ENCODE measurements around the gene ADAMTS9.

Gene ADAMTS9, protein sequence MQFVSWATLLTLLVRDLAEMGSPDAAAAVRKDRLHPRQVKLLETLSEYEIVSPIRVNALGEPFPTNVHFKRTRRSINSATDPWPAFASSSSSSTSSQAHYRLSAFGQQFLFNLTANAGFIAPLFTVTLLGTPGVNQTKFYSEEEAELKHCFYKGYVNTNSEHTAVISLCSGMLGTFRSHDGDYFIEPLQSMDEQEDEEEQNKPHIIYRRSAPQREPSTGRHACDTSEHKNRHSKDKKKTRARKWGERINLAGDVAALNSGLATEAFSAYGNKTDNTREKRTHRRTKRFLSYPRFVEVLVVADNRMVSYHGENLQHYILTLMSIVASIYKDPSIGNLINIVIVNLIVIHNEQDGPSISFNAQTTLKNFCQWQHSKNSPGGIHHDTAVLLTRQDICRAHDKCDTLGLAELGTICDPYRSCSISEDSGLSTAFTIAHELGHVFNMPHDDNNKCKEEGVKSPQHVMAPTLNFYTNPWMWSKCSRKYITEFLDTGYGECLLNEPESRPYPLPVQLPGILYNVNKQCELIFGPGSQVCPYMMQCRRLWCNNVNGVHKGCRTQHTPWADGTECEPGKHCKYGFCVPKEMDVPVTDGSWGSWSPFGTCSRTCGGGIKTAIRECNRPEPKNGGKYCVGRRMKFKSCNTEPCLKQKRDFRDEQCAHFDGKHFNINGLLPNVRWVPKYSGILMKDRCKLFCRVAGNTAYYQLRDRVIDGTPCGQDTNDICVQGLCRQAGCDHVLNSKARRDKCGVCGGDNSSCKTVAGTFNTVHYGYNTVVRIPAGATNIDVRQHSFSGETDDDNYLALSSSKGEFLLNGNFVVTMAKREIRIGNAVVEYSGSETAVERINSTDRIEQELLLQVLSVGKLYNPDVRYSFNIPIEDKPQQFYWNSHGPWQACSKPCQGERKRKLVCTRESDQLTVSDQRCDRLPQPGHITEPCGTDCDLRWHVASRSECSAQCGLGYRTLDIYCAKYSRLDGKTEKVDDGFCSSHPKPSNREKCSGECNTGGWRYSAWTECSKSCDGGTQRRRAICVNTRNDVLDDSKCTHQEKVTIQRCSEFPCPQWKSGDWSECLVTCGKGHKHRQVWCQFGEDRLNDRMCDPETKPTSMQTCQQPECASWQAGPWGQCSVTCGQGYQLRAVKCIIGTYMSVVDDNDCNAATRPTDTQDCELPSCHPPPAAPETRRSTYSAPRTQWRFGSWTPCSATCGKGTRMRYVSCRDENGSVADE (N-terminal part only)

GRCh38 chr3:64687781-64688604 lies at the start of gene ADAMTS9:
ADAMTS9 (minus strand) TSS chr3:64688000; CDS start chr3:64687657, 343 bp downstream.
- peak; percentile 31 for DNase-seq

DNA sequence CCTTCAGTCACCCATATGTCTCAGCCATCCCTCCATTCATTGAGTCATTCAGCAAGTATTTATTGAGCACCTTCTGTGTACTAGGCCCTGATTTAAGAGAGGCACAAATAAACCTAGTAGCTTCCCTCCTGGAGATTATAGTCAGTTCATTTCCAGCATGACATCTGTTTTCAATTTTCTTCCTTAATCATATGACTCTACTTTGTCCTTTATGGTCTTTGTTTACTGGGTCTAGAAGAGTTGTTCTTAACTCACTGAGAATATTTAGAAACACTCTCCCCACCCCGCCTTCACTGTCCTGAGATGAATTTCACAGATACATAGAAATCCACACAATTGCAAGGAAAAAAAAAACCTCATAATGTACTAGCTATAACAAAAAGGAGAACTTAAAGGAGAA lies 44.8 kb upstream of the ADAMTS9 start:
- no peak for DNase-seq

GRCh38 chr3:64730681-64731080 lies 42.9 kb upstream of the ADAMTS9 start:
- no peak for DNase-seq

GRCh38 chr3:64728994-64729393 lies 41.2 kb upstream of the ADAMTS9 start:
- DNase-seq: no peak

GRCh38 chr3:64728428-64728827 lies 40.6 kb upstream of the ADAMTS9 start:
- DNase-seq: no peak

DNA sequence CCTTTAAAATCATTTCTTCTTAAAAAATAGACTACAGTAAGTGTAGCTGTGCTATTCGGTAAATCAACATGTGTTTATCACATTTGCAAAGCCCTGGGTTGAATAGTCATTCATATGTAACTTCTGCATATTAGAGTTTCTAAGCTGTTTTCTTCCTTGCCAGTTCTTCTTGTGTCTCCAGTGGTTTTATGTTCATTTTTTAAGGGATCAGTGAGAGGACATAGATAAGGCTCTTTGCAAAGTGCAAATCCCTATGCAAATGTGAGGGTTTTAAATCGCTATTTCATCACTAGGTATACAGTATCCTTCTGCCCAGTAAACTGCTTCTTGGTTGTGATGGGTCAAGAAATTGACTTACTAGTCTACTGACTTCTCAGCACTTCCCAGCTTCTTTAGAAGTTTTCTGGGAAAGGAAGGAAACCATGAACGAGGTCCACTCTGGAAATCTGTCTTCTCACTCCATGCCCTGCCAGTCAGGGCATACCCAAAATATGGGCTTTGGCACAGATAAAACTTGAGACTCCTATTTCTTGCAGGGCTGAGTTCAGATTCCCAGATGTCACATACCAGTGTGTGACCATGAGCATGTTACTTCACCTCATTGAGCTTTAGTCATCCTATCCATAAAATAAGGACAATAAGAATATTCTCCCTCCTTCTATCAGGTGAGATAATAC lies 38.8 kb upstream of the ADAMTS9 start:
- no peak for DNase-seq

GRCh38 chr3:64718976-64719375 lies 31.2 kb upstream of the ADAMTS9 start:
- no peak for DNase-seq

DNA sequence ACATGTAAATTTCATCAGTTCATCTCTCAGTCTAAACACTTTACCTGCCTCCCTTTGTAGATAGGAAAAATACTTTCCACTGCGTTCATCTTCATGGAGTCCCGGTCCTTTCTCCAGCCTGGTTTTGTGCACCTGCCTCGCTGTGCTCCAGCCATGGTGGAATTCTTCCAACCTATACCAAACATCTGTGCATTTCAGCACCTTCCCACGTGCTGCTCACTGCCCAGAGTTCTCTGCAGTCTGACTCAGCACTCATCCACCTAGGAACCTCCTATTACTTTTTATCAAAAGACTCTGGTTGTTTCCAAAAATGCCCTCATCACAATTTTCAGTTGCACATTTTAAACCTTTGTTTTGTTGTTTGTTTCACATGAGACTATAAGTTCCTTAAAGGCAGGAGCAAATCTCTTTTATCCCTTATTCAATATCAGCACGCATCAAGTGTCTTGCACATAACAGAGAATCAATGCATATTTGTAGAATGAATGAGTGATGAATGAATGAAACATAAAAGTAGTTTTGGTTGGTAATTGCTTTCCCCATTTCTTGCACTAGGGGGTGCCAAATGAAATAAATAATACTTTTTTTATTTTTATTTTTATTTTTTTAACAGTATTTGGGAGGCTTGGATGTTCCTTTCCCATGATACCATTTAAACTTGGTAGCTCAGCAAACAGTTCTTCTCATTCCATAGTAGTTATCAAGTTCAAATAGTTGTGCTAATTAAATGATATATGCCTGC lies 30.2 kb upstream of the ADAMTS9 start:
- DNase-seq: no peak

DNA sequence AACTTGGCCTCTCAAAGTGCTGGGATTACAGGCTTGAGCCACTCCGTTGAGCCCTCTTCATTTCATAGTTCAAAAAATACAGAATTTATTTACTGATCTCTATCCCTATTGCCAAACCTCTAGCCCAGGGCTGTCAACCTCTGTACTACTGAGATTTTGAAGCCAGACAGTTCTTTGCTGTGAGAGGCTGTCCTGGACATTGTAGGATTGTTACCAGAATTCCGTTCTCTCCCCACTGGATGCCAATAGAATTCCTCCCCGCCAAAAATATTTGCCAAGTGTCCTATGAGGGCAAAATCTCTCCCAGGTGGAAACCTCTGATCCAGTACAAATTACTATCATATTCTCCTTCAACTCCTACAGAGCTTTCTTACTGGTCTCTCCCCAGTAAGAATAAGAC lies 29.6 kb upstream of the ADAMTS9 start:
- DNase-seq: no peak

DNA sequence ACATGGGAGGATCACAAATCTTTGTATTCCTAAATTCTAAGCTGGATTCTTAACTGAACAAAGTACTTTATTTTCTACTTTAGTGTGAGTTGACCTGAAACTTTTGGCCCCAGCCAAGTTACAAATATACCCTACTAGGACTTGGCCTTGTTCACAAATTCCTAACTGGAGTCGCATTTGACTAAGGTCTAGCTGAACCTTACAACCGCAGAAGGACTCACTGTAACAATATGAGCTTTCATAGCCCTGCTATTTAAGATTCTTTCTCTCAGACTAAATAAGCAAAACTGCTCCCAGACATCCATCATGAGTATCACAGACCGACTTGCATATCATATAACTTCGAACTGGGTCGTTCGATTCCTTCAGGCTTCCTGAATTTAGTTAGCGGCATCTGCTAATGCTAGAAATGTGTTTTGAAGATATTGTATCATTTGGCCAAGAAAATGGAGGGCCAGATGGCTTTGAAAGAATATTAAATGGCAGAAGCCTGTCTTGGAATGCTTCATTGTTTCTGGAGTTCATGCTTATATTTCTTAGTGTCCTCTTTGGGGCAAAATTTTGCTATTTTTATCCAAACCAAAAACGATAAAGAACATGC lies 28.4 kb upstream of the ADAMTS9 start:
- DNase-seq: no peak

DNA sequence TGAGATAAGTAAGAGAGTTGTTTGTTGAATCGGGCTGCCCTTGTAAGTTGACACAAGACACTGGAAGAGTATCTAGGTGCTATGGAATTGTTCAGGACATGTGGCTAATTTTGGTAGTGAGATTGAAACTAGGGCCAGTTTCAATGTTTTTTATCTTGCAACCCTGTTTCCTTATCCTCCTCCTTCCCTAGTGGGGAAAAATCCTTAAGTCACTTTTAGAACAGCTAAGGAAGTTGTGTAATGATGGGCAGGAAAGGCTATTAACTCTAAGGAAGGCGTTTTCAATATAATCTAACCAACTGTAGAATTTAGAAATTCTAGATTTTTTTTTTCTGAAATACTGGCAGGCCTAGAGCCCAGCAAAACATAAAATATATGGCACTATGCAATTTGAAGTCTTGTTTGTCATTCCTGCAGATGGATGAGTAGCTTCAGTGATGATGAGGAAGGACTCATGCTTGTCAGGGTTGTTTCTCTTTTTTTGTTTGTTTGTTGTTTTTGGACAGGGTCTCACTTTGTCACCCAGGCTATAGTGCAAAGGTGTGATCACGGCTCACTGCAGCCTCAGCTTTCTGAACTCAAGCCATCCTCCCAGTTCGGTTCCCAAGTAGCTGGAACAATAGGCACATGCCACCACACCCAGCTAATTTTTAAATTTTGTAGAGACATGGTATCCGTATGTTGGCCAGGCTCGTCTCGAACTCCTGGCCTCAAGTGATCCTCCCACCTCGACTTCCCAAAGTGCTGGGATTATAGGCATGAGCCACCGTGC lies 27.6 kb upstream of the ADAMTS9 start:
- DNase-seq: no peak

GRCh38 chr3:64708456-64708855 lies 20.7 kb upstream of the ADAMTS9 start:
- no peak for DNase-seq

GRCh38 chr3:64705946-64706345 lies 18.1 kb upstream of the ADAMTS9 start:
- no peak for DNase-seq

- DNase-seq: no peak
These were observed 9.1 kb upstream of the ADAMTS9 start for GRCh38 chr3:64696896-64697295.

DNA sequence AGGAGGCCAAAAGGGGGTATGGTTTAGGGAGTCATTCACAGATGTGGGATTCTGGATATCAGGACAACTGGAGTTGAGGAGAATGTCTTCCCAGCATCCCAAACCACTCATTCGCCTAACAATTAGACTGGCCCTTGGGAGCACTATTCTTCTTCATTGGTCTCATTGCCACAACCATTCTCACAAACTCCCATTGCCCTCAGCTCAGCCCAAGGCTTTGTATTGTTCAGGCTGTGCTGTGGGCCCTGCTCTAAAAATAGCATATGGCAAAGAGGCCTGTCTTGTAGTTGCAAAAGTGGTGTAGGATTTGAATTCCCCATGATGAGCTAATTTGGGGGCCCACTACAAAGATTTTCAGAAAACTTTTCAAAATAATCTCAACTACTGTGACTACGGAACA lies 6.3 kb upstream of the ADAMTS9 start:
- no peak for DNase-seq

- no peak for DNase-seq
These were observed 5.2 kb upstream of the ADAMTS9 start for GRCh38 chr3:64693031-64693430.

GRCh38 chr3:64691051-64691450 lies 3.3 kb upstream of the ADAMTS9 start:
- no peak for DNase-seq

- DNase-seq: no peak
These were observed 567 bp downstream of the ADAMTS9 start for GRCh38 chr3:64687086-64687780.

- DNase-seq: peak; percentile 40
These were observed 1.3 kb downstream of the ADAMTS9 start for GRCh38 chr3:64686446-64686908.

All from NCI-H82 (cell line).